GM19324 (cell line): ENCODE results near the gene C1QTNF1.
"Not testable (repeated sequence)": the region's sequence is repeated elsewhere in the genome, so short reads cannot be mapped to it uniquely, and the experiment has no call there.

ENCODE experiments used
- ATAC-seq: cut with Tn5 transposase; IDR thresholded peaks from one replicate; pipeline ENCODE4 v1.9.1; 2021; ENCODE audit warnings: mild to moderate bottlenecking, moderate library complexity; ENCODE audit not compliant: unreplicated experiment, low FRiP score

C1QTNF1 gene

DNA sequence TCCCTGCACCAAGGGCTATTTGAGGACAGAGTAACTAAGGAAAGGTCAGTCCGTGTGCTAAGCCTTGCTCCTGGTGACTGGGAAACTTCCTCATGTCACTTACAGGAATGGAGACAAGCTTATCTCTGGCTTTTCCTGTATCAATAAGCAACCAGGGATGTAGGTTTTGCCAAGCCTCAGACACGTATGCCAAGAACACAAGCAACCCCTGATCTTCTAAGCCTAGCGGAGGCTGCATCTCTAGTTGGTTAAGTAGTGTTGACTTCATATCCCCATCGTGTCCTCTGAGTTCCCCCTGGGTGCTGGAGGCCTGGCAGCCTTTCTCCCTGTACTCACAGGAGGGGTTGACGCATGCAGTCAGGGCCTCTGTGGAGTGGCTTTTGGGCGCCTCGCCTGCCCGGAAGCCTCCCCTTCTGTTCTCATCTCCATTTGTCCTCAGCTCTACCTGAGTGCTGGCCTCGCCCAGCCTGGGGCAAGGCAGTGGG, 1.4 kb upstream of the C1QTNF1 start:
- ATAC-seq = no peak

DNA sequence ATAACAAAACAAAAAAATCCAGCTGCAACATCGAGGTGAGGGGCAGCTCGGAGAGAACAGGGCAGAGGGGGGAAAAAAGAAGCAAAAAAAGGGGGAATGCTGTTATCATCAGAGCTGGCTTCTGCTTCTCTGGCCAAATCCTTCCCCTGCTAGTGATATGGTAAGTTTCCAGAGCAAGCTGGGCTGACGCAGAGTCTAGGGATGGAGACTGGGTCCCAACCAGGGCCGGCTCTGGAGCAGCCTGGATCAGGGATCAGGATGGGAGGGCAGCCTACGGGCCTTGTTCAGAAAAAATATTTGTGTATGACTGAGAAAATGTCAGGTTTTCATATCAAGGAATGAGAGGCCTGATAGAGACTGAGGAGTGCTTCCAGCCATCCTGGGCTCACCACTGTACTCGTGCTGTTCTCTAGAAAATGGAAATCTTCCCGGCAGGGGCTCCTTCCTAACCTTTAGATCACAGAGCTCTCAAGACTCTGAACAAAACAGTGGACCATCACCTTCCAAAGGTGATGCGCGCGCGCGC, 726 bp upstream of the C1QTNF1 start:
- no peak for ATAC-seq

DNA sequence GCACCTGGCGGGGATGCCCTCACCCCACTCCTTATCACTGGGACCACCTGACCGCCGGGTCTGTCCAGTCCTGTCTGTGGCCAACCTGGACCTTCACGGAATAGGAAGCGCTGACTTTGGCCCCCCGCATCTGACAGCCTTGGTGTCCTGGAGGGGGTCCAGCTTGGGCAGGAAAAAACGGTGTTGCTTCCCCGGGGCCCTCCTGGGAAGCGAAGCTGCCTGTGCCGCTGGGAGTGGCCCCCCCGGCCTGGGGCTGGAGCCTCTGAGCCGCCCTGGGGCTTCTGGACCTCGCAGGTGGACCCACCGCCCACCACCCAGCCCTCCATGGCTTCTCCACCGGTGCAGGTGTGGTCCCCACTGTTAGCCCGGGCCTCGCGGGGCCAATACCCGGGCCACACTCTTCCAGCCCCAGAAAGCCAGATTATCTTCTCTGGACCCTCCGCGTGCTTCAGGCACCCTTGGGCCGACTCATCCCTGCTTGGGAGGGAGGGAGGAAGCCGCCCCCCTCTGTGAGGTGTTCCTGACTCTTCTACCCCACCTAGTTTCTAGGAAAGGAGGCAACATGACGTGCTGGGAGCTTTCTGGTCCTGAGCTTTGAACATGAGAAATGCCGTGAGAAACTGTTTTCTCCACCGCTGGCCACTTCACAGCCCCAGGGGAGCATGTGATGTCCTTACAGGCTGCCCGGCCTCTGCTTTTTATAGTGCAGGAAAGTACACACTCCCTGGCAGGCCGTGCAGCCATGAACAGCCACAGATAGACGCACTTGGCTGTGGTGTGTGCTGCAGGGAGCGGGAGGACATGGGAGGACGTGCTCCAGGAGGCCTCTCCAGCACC, 1.1 kb downstream of the C1QTNF1 start:
- ATAC-seq = no peak

- no peak for ATAC-seq
Measured at GRCh38 chr17:79026376-79027273, 2.7 kb downstream of the C1QTNF1 start.

GRCh38 chr17:79027274-79027924, 3.4 kb downstream of the C1QTNF1 start:
- no peak for ATAC-seq

DNA sequence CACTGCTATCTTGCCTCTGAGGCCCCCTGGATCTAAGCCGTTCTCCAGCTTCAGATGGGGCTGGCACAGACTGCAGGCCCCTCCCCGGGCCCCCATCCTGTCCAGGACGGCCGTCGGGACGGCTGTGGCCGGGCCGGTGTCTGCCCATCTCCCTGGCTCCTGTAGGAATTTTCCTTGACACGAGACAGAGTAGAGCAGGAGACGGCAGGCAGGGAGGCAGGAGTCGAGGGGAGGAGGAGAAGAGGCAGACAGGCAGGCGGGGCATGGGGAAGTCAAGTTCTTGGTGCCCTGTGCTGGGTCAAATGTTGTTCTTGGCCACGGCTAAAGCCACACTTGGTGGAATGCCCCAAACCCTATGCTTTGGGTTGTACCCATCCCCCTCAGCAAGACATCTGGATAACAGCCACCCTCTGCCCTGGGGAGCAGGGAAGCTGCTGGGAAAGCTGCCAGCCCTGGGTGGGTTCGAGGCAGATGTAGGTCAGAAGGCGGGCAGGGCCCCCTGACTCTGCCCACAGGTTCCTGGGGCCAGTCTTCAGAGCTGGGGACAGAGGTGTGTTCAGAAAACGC, 4.0 kb downstream of the C1QTNF1 start:
- ATAC-seq = no peak

GRCh38 chr17:79028496-79029326, 4.7 kb downstream of the C1QTNF1 start:
- ATAC-seq = no peak

GRCh38 chr17:79029327-79030009, 5.5 kb downstream of the C1QTNF1 start:
- ATAC-seq = no peak

- ATAC-seq = not testable (repeated sequence)
Measured at GRCh38 chr17:79030636-79031035, 6.7 kb downstream of the C1QTNF1 start.

- ATAC-seq = no peak
Measured at GRCh38 chr17:79031996-79032875, 8.3 kb downstream of the C1QTNF1 start.

DNA sequence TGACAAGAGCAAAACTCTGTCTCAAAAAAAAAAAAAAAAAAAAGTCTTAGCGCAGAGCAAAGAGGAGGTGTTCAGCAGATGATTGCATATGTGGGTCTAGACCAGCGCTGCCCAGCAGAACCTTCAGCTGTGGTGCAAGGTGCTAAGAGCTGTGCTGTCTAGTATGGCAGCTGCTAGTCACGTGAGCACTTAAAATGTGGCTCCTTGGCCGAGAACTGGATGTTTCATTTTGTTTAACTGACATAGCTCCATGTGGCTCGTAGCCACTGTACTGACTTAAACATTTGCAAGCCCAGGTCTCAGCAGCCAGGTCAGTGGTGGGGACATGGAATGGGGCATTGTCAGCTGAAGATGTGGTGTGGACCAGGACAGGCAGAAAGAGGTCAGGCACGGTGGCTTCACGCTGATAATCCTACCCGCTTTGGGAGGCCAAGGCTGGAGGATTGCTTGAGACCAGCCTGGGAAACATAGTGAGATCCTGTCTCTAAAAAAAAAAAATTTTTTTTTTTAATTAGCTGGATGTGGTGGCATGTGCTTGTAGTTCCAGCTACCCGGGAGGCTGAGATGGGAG, 9.2 kb downstream of the C1QTNF1 start:
- ATAC-seq = no peak

DNA sequence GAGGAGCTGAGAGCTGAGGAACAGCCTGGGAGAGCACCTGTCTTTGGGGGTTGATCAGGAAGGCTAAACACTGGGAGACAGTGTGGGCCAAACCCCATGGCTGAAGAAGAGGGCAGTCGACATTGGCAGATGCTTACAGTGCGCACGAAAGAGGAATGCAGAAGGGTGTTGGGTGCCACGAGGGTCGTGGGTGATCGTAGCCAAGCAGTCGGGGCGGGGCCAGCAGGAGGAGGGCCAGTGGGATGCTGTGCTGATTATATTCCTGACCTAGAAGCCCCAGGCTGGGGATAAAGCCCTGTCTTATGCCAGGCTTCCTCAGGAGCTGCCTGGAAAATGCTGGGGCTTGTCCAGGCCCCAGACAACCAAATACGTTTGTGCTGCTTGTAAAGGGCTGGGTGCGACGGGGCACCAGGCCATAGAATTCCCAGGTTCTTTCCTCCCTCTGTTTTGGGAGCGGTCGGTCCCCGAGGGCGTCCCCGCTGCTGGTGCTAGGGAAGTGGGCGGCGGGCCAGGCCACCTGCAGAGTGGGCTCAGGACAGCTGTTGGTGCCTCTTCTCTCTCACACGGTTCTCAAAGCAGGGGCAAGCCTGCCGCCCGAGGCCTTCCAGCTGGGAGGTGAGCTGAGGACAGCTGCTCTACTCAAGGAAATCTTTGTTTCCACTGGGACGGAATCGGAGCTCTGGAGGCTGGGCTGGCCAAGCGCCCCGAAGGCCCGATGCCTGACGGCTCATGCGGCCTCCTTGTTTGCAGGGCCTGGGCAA, 10.0 kb downstream of the C1QTNF1 start:
- no peak for ATAC-seq

DNA sequence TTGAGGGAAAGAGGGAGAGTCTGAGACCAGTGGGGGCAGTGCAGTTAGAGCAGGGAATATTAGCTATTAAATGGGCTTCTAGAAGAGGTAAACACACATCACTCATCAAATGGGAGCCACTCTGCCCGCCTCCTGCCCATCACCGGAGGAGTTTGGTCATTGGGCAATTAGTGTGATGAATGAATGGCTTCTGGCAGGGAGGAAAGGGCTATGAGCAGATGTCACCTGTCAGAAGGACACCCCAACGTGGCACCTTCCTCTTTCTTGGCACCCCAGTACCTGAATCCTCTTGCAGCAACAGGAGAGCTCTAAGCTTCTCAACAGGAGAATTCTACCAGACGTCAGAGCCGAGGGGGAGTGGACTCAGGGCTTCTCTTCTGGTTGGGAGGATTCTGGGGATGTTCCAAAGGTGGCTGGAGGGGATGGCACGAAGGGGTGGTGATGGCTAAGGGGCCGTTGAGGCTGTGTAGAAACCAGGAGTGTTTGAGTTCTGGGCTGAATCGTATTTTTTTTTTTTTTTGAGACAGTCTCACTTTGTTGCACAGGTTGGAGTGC, 11.0 kb downstream of the C1QTNF1 start:
- no peak for ATAC-seq

GRCh38 chr17:79035686-79036085, 11.7 kb downstream of the C1QTNF1 start:
- ATAC-seq = no peak

GRCh38 chr17:79036181-79036580, 12.2 kb downstream of the C1QTNF1 start:
- ATAC-seq = no peak

DNA sequence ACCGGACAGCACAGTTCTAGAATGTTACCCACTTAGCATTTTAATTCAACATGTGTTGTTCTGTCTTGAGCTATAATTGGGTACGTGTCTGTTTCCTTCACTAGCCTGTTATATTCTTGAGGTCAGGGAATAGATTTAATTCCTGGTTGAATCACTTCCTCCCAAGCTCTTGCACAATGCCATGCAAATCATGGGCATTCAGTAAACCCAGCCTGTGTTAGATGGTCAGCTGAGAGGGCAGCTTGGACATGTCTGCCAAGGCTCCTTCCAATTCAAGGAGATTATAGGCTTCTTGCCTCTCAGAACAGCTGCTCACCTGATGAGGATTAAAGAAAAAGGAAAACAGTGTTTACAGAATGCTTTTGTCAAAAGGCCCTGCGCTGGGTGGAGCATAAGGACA, 12.6 kb downstream of the C1QTNF1 start:
- ATAC-seq = no peak
